K562 (cell line): ENCODE data around the gene MATN1. TPM values are rescaled to one million over a fixed set of nuclear protein-coding genes. Genes with fewer than 3 reads are reported as not detected.

Experiments
- BCL6 ChIP-seq: fragments of 250-450 bp; sonication (Bioruptor Pico); IDR thresholded peaks from 2 replicates; pipeline ENCODE4 v1.4.0; 2020
- CBX3 ChIP-seq, 2 experiments: IDR thresholded peaks; 1 replicate in 1 of 2; 2 replicates in 1 of 2; pipeline ENCODE4 v1.6.1; 2012; ENCODE audit warnings: inconsistent platforms in 2 of 2, low read length in 2 of 2, borderline replicate concordance in 1 of 2, control low read depth in 1 of 2
- CREB5 ChIP-seq: fragments of 250-450 bp; sonication (Bioruptor Pico); IDR thresholded peaks from 2 replicates; pipeline ENCODE4 v1.5.0; 2020; ENCODE audit warnings: mild to moderate bottlenecking
- E2F3 ChIP-seq: fragments of 250-450 bp; sonication (Bioruptor Pico); IDR thresholded peaks from 2 replicates; pipeline ENCODE4 v1.4.0; 2020; ENCODE audit warnings: mild to moderate bottlenecking
- ELF2 ChIP-seq: fragments of 250-450 bp; sonication (Bioruptor Pico); IDR thresholded peaks from 2 replicates; pipeline ENCODE4 v1.5.0; 2021; ENCODE audit warnings: mild to moderate bottlenecking
- FOXJ2 ChIP-seq: fragments of 200-800 bp; sonication (Bioruptor generic); IDR thresholded peaks from 2 replicates; pipeline ENCODE4 v1.6.1; 2016; ENCODE audit warnings: missing genetic modification characterization, missing compliant biosample characterization
- GMEB1 ChIP-seq: fragments of 250-450 bp; sonication (Bioruptor Pico); IDR thresholded peaks from 2 replicates; pipeline ENCODE4 v1.4.0; 2020; ENCODE audit warnings: mild to moderate bottlenecking
- L3MBTL2 ChIP-seq: fragments of 450-650 bp; IDR thresholded peaks from 2 replicates; pipeline ENCODE4 v1.6.1; 2016; ENCODE audit warnings: mild to moderate bottlenecking, moderate library complexity
- NFYB ChIP-seq: IDR thresholded peaks from 2 replicates; pipeline ENCODE4 v1.6.1; 2011; ENCODE audit warnings: mild to moderate bottlenecking, moderate library complexity; ENCODE audit not compliant: insufficient read length; ENCODE audit errors: extremely low read depth
- SIN3B ChIP-seq: fragments of 450-650 bp; IDR thresholded peaks from 2 replicates; pipeline ENCODE4 v1.6.1; 2017; ENCODE audit warnings: low read depth, mild to moderate bottlenecking, moderate library complexity
- ZFP91 ChIP-seq: sonication (generic); formaldehyde crosslinking; IDR thresholded peaks from 2 replicates; pipeline ENCODE4 v1.8.0; 2022; ENCODE audit warnings: mild to moderate bottlenecking, missing genetic modification reagents
- ZNF518B ChIP-seq: fragments of 250-450 bp; sonication (Bioruptor Pico); IDR thresholded peaks from 2 replicates; pipeline ENCODE4 v1.5.0; 2021; ENCODE audit warnings: mild to moderate bottlenecking, moderate library complexity
- ZNF830 ChIP-seq: fragments of 250-450 bp; sonication (Bioruptor Pico); IDR thresholded peaks from 2 replicates; pipeline ENCODE4 v1.5.0; 2021; ENCODE audit warnings: mild to moderate bottlenecking
- polyA plus RNA-seq, 8 experiments: library from polyadenylated mRNA; depleted of rRNA in 4 of 8; stranded (reverse) in 5 of 8; unstranded in 3 of 8; fragments of >200 nt; fragmentation: Nextera tagmentation in 2 of 8; fragmentation: Illumina TruSeq in 1 of 8; extraction: Ambion mirVana in 2 of 8; extraction: Trizol in 1 of 8; gene quantifications; 2 replicates each; pipeline versions ENCODE4 v1.2.1 to v1.2.3, GENCODE V29; 2011 to 2014; ENCODE audit warnings: inconsistent platforms in 1 of 8, missing spikeins in 1 of 8
- total RNA-seq, 7 experiments: library from RNA; depleted of rRNA in 6 of 7; stranded (reverse); fragments of >200 nt in 6 of 7; fragmentation: Illumina TruSeq in 2 of 7; extraction: Trizol in 2 of 7; gene quantifications; 2 replicates each; pipeline versions ENCODE4 v1.2.1 to v1.2.3, GENCODE V29; 2011 to 2021; ENCODE audit warnings: low replicate concordance in 1 of 7
- TF ChIP-seq, protein P1 (sequence below): fragments of 450-650 bp; IDR thresholded peaks from 2 replicates; pipeline ENCODE4 v1.6.1; 2016
- TF ChIP-seq, protein P2 (sequence below): fragments of 450-650 bp; IDR thresholded peaks from 2 replicates; pipeline ENCODE4 v1.6.1; 2016; ENCODE audit warnings: antibody characterized with exemption
- TF ChIP-seq, protein P3 (sequence below): fragments of 450-650 bp; IDR thresholded peaks from 2 replicates; pipeline ENCODE4 v1.6.1; 2016; ENCODE audit warnings: missing biosample characterization, missing genetic modification characterization

MATN1 gene
- total and polyA plus RNA-seq, 9 of the 15 experiments (the other 6 are each of a cell fraction or from before 2014, with no cell fraction given) = 0.10 to 2.3 (median 1.2) TPM

DNA sequence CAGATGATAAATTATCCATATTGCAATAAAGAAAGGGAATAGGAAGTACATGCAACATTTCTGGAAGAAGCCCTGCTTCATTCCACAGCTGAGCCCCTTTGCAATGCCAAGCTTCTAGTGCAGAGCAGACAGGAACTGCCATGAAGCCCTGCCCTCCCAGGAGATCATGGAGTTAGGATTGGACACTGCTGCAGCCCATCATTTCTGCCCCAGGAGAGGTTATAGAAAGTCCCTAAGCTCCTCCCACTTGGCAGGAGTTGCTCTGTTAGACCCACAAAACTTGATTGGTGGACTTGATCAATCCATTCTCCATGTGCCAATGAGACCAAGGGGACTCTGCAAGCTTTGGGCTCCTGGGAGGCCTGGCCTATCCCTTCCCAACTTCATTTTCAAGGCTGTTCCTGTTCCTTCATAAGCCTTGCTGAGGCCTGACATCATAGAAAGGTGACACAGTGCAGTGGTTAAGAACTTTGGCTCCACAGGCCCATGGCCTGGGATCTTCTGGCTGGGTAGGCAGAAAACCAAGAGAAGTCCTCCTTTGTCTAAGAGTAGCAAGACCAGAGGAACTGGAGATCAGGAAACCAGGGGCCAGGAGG, 35.5 kb upstream of the MATN1 start (continued):
- no peak for TF ChIP-seq SIN3B
- no peak for TF ChIP-seq CBX3 (IDR thresholded peaks at IDR 0.05; ENCODE audit: borderline replicate concordance in 1 of 2, low read length in 2 of 2)
- TF ChIP-seq, protein P1, sequence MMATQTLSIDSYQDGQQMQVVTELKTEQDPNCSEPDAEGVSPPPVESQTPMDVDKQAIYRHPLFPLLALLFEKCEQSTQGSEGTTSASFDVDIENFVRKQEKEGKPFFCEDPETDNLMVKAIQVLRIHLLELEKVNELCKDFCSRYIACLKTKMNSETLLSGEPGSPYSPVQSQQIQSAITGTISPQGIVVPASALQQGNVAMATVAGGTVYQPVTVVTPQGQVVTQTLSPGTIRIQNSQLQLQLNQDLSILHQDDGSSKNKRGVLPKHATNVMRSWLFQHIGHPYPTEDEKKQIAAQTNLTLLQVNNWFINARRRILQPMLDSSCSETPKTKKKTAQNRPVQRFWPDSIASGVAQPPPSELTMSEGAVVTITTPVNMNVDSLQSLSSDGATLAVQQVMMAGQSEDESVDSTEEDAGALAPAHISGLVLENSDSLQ = peak; percentile 99
- no peak for TF ChIP-seq FOXJ2 (tag)
- TF ChIP-seq CREB5 (CRISPR knock-in tag) = no peak
- TF ChIP-seq BCL6 (CRISPR knock-in tag) = no peak
- TF ChIP-seq ELF2 (CRISPR knock-in tag) = no peak
- TF ChIP-seq E2F3 (CRISPR knock-in tag) = 0 out of 2 replicates have a peak, but pooled peaks have one; percentile 25
- TF ChIP-seq L3MBTL2 = peak; percentile 54; the same call in 1 of the 2 replicates
- TF ChIP-seq, protein P2, sequence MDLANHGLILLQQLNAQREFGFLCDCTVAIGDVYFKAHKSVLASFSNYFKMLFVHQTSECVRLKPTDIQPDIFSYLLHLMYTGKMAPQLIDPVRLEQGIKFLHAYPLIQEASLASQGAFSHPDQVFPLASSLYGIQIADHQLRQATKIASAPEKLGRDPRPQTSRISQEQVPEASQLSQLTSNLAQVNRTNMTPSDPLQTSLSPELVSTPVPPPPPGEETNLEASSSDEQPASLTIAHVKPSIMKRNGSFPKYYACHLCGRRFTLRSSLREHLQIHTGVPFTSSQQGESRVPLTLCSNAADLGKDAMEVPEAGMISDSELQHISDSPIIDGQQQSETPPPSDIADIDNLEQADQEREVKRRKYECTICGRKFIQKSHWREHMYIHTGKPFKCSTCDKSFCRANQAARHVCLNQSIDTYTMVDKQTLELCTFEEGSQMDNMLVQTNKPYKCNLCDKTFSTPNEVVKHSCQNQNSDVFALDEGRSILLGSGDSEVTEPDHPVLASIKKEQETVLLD = no peak
- TF ChIP-seq ZNF518B (CRISPR knock-in tag) = no peak
- TF ChIP-seq, protein P3, sequence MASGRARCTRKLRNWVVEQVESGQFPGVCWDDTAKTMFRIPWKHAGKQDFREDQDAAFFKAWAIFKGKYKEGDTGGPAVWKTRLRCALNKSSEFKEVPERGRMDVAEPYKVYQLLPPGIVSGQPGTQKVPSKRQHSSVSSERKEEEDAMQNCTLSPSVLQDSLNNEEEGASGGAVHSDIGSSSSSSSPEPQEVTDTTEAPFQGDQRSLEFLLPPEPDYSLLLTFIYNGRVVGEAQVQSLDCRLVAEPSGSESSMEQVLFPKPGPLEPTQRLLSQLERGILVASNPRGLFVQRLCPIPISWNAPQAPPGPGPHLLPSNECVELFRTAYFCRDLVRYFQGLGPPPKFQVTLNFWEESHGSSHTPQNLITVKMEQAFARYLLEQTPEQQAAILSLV (tag) = no peak
- no peak for TF ChIP-seq ZFP91
- TF ChIP-seq NFYB = peak; percentile 95
- TF ChIP-seq ZNF830 (CRISPR knock-in tag) = no peak
- TF ChIP-seq GMEB1 (CRISPR knock-in tag) = no peak
